ENCODE measurements around the gene ERBB3. TPM values are rescaled to one million over a fixed set of nuclear protein-coding genes. Genes with fewer than 3 reads are reported as not detected.

Gene ERBB3
- total RNA-seq, 2 donors from 2014 or later = 45.7 to 51.8 TPM

- no peak overlapping the region for H3K4me3 Mint-ChIP-seq
- peaks cover 22% of the 10 kb centered on the region for H3K36me3 ChIP-seq (ENCODE audit: control insufficient read depth, insufficient read depth, low read length)
- no peaks in the 10 kb centered on the region for H3K27me3 Mint-ChIP-seq (ENCODE audit: insufficient read depth)
- H3K9ac ChIP-seq (ENCODE audit: extremely low read depth, low read length, poor library complexity, severe bottlenecking) = no peak overlapping the region
- no peaks in the 10 kb centered on the region for H3K9me3 Mint-ChIP-seq
- H3K36me3 Mint-ChIP-seq (ENCODE audit: low read depth) = peaks cover 34% of the 10 kb centered on the region
- H3K9me3 ChIP-seq (ENCODE audit: control insufficient read depth, low read length) = no peaks in the 10 kb centered on the region
- H3K4me3 ChIP-seq (ENCODE audit: low read length) = no peak overlapping the region
- H3K27ac ChIP-seq (ENCODE audit: low read depth, low read length) = no peak overlapping the region
- H3K27me3 ChIP-seq (ENCODE audit: control insufficient read depth, insufficient read depth, low read length, poor library complexity, severe bottlenecking) = no peaks in the 10 kb centered on the region
- H3K27ac Mint-ChIP-seq = peak overlapping the region; percentile 39
- H3K4me1 Mint-ChIP-seq = peaks cover 11% of the 10 kb centered on the region
- WGBS, 2 experiments (ENCODE audit: insufficient coverage in 1 of 2, insufficient read length in 1 of 2) = 97 to 100% methylated on average over 1 to 2 of the region's 2 CpGs
- H3K4me1 ChIP-seq (ENCODE audit: control insufficient read depth, insufficient read depth, low read length) = no peaks in the 10 kb centered on the region
- TF ChIP-seq CTCF (conservative IDR thresholded peaks at IDR 0.05) = no peak
- no peak for DNase-seq
Observed at GRCh38 chr12:56037161-56037560, 42.8 kb upstream of the ERBB3 start.

- WGBS, 2 experiments (ENCODE audit: insufficient coverage in 1 of 2, insufficient read length in 1 of 2) = 60 to 90% methylated on average over 1 to 2 of the region's 2 CpGs
Observed at GRCh38 chr12:56038022-56038655, 41.8 kb upstream of the ERBB3 start.

GRCh38 chr12:56040151-56040550, 39.8 kb upstream of the ERBB3 start:
- Histone ChIP-seq H3K4me3 (ENCODE audit: low read length) (no peak overlapping the region), H3K27me3 (ENCODE audit: control insufficient read depth, insufficient read depth, low read length, poor library complexity, severe bottlenecking) (no peaks in the 10 kb centered on the region), H3K9ac (ENCODE audit: extremely low read depth, low read length, poor library complexity, severe bottlenecking) (no peak overlapping the region), H3K4me1 (ENCODE audit: control insufficient read depth, insufficient read depth, low read length) (no peaks in the 10 kb centered on the region), H3K9me3 (ENCODE audit: control insufficient read depth, low read length) (no peaks in the 10 kb centered on the region), H3K36me3 (ENCODE audit: control insufficient read depth, insufficient read depth, low read length) (peaks cover 33% of the 10 kb centered on the region), H3K27ac (ENCODE audit: low read depth, low read length) (no peak overlapping the region)
- TF ChIP-seq CTCF (conservative IDR thresholded peaks at IDR 0.05) = no peak
- Mint-ChIP-seq H3K4me3 (no peak overlapping the region), H3K27me3 (ENCODE audit: insufficient read depth) (no peaks in the 10 kb centered on the region), H3K4me1 (peaks cover 20% of the 10 kb centered on the region), H3K27ac (no peak overlapping the region), H3K36me3 (ENCODE audit: low read depth) (peaks cover 36% of the 10 kb centered on the region), H3K9me3 (no peaks in the 10 kb centered on the region)
- DNase-seq = no peak
- WGBS, 2 experiments (ENCODE audit: insufficient coverage in 1 of 2, insufficient read length in 1 of 2) = 100% methylated on average over 1 of the region's 1 CpG; no CpG with 5 or more reads in 1 of the 2 experiments

More at GRCh38 chr12:56038022-56038655, 41.8 kb upstream of the ERBB3 start:
- H3K9ac ChIP-seq (ENCODE audit: extremely low read depth, low read length, poor library complexity, severe bottlenecking) = no peak overlapping the region
- no peaks in the 10 kb centered on the region for H3K9me3 ChIP-seq (ENCODE audit: control insufficient read depth, low read length)
- TF ChIP-seq CTCF (conservative IDR thresholded peaks at IDR 0.05) = no peak
- H3K4me3 ChIP-seq (ENCODE audit: low read length) = no peak overlapping the region
- H3K27ac ChIP-seq (ENCODE audit: low read depth, low read length) = no peak overlapping the region
- H3K4me1 ChIP-seq (ENCODE audit: control insufficient read depth, insufficient read depth, low read length) = no peaks in the 10 kb centered on the region
- no peaks in the 10 kb centered on the region for H3K27me3 ChIP-seq (ENCODE audit: control insufficient read depth, insufficient read depth, low read length, poor library complexity, severe bottlenecking)
- H3K9me3 Mint-ChIP-seq = no peaks in the 10 kb centered on the region
- no peaks in the 10 kb centered on the region for H3K27me3 Mint-ChIP-seq (ENCODE audit: insufficient read depth)
- H3K27ac Mint-ChIP-seq = peak overlapping the region; percentile 12
- no peak for DNase-seq
- H3K4me1 Mint-ChIP-seq = peaks cover 17% of the 10 kb centered on the region
- H3K36me3 ChIP-seq (ENCODE audit: control insufficient read depth, insufficient read depth, low read length) = peaks cover 19% of the 10 kb centered on the region
- peaks cover 32% of the 10 kb centered on the region for H3K36me3 Mint-ChIP-seq (ENCODE audit: low read depth)
- H3K4me3 Mint-ChIP-seq = no peak overlapping the region
